ENCODE results near the gene FALEC. TPM values are rescaled to one million over a fixed set of nuclear protein-coding genes. Genes with fewer than 3 reads are reported as not detected.
A peak's percentile ranks its signal among the peaks of the same experiment; 100 is the strongest.

Gene FALEC
- total and polyA plus RNA-seq, 10 donors = 0.20 to 1.9 (median 0.63) TPM; not detected in 6

DNA sequence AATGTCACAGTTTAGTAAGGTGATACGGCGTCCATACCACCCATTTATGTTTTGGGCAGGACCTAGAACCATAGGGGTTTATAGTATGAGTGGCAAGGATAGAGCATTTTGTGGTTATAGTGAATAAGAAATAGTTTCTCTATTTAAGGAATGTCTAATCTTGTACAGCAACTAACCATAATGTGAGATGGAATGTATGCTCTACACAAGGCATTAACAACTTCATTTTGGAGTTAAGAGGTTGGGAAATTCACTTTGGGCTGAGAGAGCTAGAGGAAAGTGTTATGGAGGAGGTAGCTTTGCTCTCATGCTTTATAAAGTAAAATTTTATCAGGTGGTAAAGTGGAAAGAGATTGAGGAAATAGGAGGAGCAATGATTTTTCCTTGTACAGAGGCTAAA lies 66.8 kb downstream of the FALEC start:
- Histone ChIP-seq H3K27me3 (replicated peaks in 1 of 7) (no peaks in the 10 kb centered on the region), H3K4me1 (peaks cover 9 to 34% (median 25%) of the 10 kb centered on the region in 6 donors), H3K27ac (peak overlapping the region in 3 of 8 donors; percentile 6 to 99 (median 61)), H3K9me3 (no peaks in the 10 kb centered on the region), H3K36me3 (peaks cover 0 to 11% (median under 1%) of the 10 kb centered on the region in 6 donors), H3K4me3 (no peak overlapping the region)
- no peak for DNase-seq
- TF ChIP-seq POLR2A (IDR thresholded peaks at IDR 0.05) = no peak
- TF ChIP-seq, protein P1, sequence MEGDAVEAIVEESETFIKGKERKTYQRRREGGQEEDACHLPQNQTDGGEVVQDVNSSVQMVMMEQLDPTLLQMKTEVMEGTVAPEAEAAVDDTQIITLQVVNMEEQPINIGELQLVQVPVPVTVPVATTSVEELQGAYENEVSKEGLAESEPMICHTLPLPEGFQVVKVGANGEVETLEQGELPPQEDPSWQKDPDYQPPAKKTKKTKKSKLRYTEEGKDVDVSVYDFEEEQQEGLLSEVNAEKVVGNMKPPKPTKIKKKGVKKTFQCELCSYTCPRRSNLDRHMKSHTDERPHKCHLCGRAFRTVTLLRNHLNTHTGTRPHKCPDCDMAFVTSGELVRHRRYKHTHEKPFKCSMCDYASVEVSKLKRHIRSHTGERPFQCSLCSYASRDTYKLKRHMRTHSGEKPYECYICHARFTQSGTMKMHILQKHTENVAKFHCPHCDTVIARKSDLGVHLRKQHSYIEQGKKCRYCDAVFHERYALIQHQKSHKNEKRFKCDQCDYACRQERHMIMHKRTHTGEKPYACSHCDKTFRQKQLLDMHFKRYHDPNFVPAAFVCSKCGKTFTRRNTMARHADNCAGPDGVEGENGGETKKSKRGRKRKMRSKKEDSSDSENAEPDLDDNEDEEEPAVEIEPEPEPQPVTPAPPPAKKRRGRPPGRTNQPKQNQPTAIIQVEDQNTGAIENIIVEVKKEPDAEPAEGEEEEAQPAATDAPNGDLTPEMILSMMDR (IDR thresholded peaks at IDR 0.05 in 8 of 11, conservative IDR thresholded peaks at IDR 0.05 in 3 of 11) = no peak
- no peak for TF ChIP-seq POLR2AphosphoS5 (IDR thresholded peaks at IDR 0.05)
- 75 to 100% (median 78%) methylated on average over 2 of the region's 2 CpGs for WGBS, 5 donors
- intact Hi-C loops (cut with DNase I; ENCODE audit: low total_unique reads) = loop anchor here (5.0 kb wide), 1 partner anchor 40 kb away; no protein-coding TSS in a partner anchor

Small RNAs within 50 kb of the gene (microRNA-seq; reads per million reads assigned to microRNA genes)
- 0 reads per million in 3 donors for gene MIR4257
- 0 reads per million in 3 donors for gene MIR6878

Small RNAs within 50 kb of the gene (small RNA-seq; reads per million reads assigned to genes)
- 0 reads per million in 4 donors for gene MIR4257
- gene RN7SL473P = 0 reads per million in 4 donors
- gene RN7SL600P = 0 reads per million in 4 donors

Other genes with a start within 250 kb of the FALEC start
- gene APH1A, start 246.7 kb upstream of the FALEC start, total RNA-seq = 100 to 1,000 TPM; 116 to 170 (median 135) TPM
- 100 to 1,000 TPM in 1 of 3 donors, 10 to 100 TPM in 2; 72.0 to 186 (median 87.3) TPM for gene APH1A, start 246.7 kb upstream of the FALEC start, polyA plus RNA-seq
- gene C1orf54, start 243.0 kb upstream of the FALEC start, total RNA-seq = 10 to 100 TPM; 15.1 to 42.8 (median 28.7) TPM
- 10 to 100 TPM; 23.4 to 46.7 (median 37.4) TPM for gene C1orf54, start 243.0 kb upstream of the FALEC start, polyA plus RNA-seq
- gene CIART, start 233.2 kb upstream of the FALEC start, total RNA-seq = 1 to 10 TPM in 5 of 7 donors, under 1 TPM in 1, not detected in 1; 0.97 to 3.9 (median 2.9) TPM
- gene CIART, start 233.2 kb upstream of the FALEC start, polyA plus RNA-seq = 1 to 10 TPM in 2 of 3 donors, under 1 TPM in 1; 0.83 to 1.5 (median 1.3) TPM
- 10 to 100 TPM; 39.3 to 49.4 (median 43.7) TPM for gene MRPS21, start 221.9 kb upstream of the FALEC start, total RNA-seq
- 100 to 1,000 TPM in 2 of 3 donors, 10 to 100 TPM in 1; 88.9 to 116 (median 112) TPM for gene MRPS21, start 221.9 kb upstream of the FALEC start, polyA plus RNA-seq
- 100 to 1,000 TPM in 2 of 7 donors, 10 to 100 TPM in 5; 60.9 to 107 (median 78.2) TPM for gene PRPF3, start 194.2 kb upstream of the FALEC start, total RNA-seq
- gene PRPF3, start 194.2 kb upstream of the FALEC start, polyA plus RNA-seq = 10 to 100 TPM; 28.8 to 67.3 (median 54.1) TPM
- gene RPRD2, start 151.6 kb upstream of the FALEC start, total RNA-seq = 10 to 100 TPM; 23.8 to 42.4 (median 32.8) TPM
- 1 to 10 TPM; 3.8 to 7.4 (median 4.3) TPM for gene RPRD2, start 151.6 kb upstream of the FALEC start, polyA plus RNA-seq
- gene TARS2, start 28.3 kb upstream of the FALEC start, total RNA-seq = 10 to 100 TPM; 14.6 to 30.4 (median 23.5) TPM
- 10 to 100 TPM; 18.7 to 19.4 (median 18.9) TPM for gene TARS2, start 28.3 kb upstream of the FALEC start, polyA plus RNA-seq
- gene ECM1, start 7.6 kb upstream of the FALEC start, total RNA-seq = 10 to 100 TPM in 5 of 7 donors, 1 to 10 TPM in 2; 6.6 to 16.5 (median 13.6) TPM
- 1 to 10 TPM; 2.7 to 6.8 (median 6.4) TPM for gene ECM1, start 7.6 kb upstream of the FALEC start, polyA plus RNA-seq
- gene ADAMTSL4, start 33.7 kb downstream of the FALEC start, total RNA-seq = 10 to 100 TPM in 5 of 7 donors, 1 to 10 TPM in 2; 2.8 to 19.1 (median 12.4) TPM
- 10 to 100 TPM in 1 of 3 donors, 1 to 10 TPM in 2; 5.0 to 10.9 (median 9.4) TPM for gene ADAMTSL4, start 33.7 kb downstream of the FALEC start, polyA plus RNA-seq
- gene MCL1, start 63.9 kb downstream of the FALEC start, total RNA-seq = 100 to 1,000 TPM; 261 to 435 (median 336) TPM
- 100 to 1,000 TPM in 1 of 3 donors, 10 to 100 TPM in 2; 75.8 to 118 (median 85.9) TPM for gene MCL1, start 63.9 kb downstream of the FALEC start, polyA plus RNA-seq
- 100 to 1,000 TPM in 6 of 7 donors, 10 to 100 TPM in 1; 97.0 to 153 (median 135) TPM for gene ENSA, start 113.9 kb downstream of the FALEC start, total RNA-seq
- gene ENSA, start 113.9 kb downstream of the FALEC start, polyA plus RNA-seq = 100 to 1,000 TPM in 2 of 3 donors, 10 to 100 TPM in 1; 96.3 to 127 (median 107) TPM
- gene GOLPH3L, start 181.4 kb downstream of the FALEC start, total RNA-seq = 10 to 100 TPM; 21.9 to 31.0 (median 27.1) TPM
- 10 to 100 TPM in 1 of 3 donors, 1 to 10 TPM in 2; 9.0 to 12.2 (median 9.3) TPM for gene GOLPH3L, start 181.4 kb downstream of the FALEC start, polyA plus RNA-seq
- 10 to 100 TPM in 1 of 7 donors, 1 to 10 TPM in 6; 3.0 to 14.1 (median 4.7) TPM for gene HORMAD1, start 205.1 kb downstream of the FALEC start, total RNA-seq
- gene HORMAD1, start 205.1 kb downstream of the FALEC start, polyA plus RNA-seq = 1 to 10 TPM in 1 of 3 donors, under 1 TPM in 2; 0.41 to 1.8 (median 0.70) TPM